ENCODE data around the gene NEXMIF.
"Not testable (repeated sequence)": the region's sequence is repeated elsewhere in the genome, so short reads cannot be mapped to it uniquely, and the experiment has no call there.

Gene NEXMIF

GRCh38 chrX:74797338-74797887 is 127.8 kb downstream of the NEXMIF start:
- DNase-seq (ENCODE audit: low read depth in 2 of 2): no peak

DNA sequence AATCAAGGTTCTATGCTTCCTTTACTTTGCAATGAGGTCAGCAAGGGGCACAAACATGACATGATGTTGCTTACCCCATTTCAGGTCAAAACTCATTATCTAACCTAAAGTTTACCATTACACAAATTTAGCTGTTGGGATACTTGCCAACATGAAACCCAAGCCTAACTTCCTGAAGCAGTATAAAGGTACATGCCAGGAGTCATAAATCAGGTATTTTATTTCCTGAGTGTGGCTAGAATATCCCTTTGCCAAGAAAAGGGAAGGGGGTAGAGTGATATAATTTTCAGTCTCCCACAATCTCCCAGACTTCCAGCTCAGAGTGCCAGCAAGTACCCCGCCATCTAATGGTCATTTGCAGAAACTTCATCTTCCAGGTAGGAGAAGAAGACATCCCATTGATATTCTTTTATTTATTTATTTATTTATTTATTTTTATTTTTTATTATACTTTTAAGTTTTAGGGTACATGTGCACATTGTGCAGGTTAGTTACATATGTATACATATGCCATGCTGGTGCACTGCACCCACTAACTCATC is 136.6 kb downstream of the NEXMIF start:
- no peak for DNase-seq (ENCODE audit: low read depth in 2 of 2)

DNA sequence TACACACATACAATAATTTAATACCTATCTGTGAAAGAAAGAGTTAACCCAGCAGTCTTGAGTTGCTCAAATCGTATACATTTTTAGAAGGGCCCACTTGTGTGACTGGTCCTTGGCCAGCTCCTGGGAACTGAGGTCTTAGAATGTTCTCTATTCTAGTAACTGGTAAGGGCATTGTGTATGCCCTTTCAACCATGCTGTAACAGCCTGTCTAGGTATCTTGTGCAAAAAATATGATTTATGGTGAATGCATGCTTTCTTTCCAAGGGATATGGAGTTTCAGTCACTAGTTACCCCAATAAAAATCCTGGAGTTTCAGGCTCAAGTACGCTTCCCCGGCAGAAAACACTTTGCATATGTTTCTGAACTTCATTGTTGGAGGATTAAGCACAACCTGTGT is 140.6 kb downstream of the NEXMIF start:
- DNase-seq (ENCODE audit: low read depth in 2 of 2): no peak

DNA sequence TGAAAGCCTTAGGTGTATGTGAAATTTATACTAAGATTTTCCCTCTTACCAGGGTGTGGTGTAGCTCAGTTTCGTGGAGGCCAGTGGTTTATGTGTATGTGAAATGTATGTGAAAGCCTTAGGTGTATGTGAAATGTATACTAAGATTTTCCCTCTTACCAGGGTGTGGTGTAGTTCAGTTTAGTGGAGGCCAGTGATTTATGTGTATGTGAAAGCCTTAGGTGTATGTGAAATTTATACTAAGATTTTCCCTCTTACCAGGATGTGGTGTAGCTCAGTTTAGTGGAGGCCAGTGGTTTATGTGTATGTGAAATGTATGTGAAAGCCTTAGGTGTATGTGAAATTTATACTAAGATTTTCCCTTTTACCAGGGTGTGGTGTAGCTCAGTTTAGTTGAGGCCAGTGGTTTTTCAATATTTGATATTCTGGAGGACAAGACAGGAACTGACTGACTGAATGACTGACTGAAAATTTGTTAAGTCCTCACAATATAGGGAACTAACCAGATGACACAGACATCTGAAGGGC is 143.7 kb downstream of the NEXMIF start:
- DNase-seq (ENCODE audit: low read depth in 2 of 2): no peak

GRCh38 chrX:74779175-74779574 is 146.1 kb downstream of the NEXMIF start:
- DNase-seq (ENCODE audit: low read depth in 2 of 2): no peak

DNA sequence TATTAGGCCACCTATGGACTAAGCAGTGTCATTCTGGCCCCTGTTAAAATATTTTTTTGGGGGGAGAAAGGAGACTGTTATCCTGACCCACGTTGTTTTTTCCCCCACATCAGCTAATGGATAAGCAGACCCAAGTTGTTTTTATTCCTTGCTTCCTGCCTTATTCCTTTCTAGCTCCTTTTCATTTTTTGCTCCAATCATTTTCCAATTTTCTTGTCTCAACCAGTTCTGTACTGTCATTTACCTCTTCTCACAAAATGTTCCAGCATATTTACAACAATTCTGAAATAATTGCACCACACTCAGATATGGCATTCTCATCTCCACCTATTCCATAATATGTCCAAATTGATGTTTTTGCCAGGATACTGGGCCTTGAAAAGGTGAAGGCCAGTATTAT is 150.3 kb downstream of the NEXMIF start:
- DNase-seq (ENCODE audit: low read depth in 2 of 2): no peak

GRCh38 chrX:74736450-74736849 is 188.8 kb downstream of the NEXMIF start:
- no peak for DNase-seq (ENCODE audit: low read depth in 2 of 2)

DNA sequence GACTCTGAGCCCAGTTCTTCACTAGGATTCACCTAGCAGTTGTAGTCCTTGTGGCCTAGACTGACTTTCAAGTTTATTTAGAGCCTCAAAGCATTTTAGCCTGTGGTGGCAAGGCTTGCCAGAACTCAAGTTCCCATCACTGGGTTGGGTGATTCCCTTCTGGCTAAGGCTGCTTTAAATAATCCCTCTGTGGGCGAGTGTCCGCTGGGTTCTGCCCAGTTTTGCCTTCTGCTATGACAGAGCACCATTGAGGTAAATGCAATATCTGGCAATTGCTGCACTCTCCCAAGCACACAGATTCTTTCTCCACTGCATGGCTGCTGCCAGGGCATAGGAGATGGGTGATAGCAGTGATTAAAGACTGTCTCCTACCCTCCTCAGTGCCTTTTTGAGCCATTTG is 220.0 kb downstream of the NEXMIF start:
- DNase-seq (ENCODE audit: low read depth in 2 of 2): no peak

DNA sequence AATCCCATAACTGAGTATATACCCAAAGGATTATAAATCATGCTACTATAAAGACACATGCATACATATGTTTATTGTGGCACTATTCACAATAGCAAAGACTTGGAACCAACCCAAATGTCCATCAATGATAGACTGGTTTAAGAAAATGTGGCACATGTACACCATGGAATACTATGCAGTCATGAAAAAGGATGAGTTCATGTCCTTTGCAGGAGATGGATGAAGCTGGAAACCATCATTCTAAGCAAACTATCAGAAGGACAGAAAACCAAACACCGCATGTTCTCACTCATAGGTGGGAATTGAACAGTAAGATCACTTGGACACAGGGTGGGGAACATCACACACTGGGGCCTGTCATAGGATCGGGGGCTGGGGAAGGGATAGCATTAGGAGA is 223.9 kb downstream of the NEXMIF start:
- DNase-seq (ENCODE audit: low read depth in 2 of 2): not testable (repeated sequence)

- no peak for DNase-seq (ENCODE audit: low read depth in 2 of 2)
These were observed 240.8 kb downstream of the NEXMIF start for GRCh38 chrX:74684466-74684865.

All from stimulated activated CD8-positive, alpha-beta memory T cell treated with anti-CD3 and anti-CD28 coated beads, Interleukin-15, amount 100 ng/mL, for 4 hours (primary cell).